ENCODE data around the gene ISLR.

ISLR gene

DNA sequence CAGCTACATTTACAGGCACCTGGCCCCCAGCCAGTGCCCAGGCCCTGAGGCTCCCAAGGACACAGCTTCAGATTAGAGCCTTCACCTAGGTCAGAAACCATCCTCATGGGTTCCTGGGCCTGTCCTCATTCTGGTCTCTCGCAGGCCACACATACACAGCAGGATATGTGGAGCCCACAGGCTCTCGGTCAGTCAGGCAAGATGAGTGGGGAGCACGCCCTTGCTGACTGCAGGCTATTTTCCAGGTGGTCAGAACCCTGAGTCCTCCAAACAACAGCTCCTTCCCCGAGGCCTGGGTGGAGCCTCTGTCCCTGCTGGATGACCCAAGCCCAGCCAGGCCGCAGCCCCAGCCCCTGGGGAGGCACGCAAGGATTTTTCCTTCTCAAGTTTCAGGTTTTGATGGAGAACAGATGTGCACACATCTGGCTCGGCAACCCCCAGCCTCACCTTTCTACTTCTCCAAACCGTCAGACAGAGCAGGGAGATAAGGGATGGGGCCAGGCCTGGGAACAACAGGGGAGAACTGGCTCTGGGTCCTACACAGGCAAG lies 27.4 kb downstream of the ISLR start:
- in situ Hi-C loops (cut with MboI; ENCODE audit: low pct_unique_long_range_greater_than_20kb, low sequenced_read_pairs, unreplicated experiment), result no loop called here
- TF ChIP-seq, protein P1, sequence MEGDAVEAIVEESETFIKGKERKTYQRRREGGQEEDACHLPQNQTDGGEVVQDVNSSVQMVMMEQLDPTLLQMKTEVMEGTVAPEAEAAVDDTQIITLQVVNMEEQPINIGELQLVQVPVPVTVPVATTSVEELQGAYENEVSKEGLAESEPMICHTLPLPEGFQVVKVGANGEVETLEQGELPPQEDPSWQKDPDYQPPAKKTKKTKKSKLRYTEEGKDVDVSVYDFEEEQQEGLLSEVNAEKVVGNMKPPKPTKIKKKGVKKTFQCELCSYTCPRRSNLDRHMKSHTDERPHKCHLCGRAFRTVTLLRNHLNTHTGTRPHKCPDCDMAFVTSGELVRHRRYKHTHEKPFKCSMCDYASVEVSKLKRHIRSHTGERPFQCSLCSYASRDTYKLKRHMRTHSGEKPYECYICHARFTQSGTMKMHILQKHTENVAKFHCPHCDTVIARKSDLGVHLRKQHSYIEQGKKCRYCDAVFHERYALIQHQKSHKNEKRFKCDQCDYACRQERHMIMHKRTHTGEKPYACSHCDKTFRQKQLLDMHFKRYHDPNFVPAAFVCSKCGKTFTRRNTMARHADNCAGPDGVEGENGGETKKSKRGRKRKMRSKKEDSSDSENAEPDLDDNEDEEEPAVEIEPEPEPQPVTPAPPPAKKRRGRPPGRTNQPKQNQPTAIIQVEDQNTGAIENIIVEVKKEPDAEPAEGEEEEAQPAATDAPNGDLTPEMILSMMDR (IDR thresholded peaks at IDR 0.05; ENCODE audit: extremely low read depth, insufficient read depth, missing control alignments), result no peak
- no peak for DNase-seq (ENCODE audit: low spot score)

DNA sequence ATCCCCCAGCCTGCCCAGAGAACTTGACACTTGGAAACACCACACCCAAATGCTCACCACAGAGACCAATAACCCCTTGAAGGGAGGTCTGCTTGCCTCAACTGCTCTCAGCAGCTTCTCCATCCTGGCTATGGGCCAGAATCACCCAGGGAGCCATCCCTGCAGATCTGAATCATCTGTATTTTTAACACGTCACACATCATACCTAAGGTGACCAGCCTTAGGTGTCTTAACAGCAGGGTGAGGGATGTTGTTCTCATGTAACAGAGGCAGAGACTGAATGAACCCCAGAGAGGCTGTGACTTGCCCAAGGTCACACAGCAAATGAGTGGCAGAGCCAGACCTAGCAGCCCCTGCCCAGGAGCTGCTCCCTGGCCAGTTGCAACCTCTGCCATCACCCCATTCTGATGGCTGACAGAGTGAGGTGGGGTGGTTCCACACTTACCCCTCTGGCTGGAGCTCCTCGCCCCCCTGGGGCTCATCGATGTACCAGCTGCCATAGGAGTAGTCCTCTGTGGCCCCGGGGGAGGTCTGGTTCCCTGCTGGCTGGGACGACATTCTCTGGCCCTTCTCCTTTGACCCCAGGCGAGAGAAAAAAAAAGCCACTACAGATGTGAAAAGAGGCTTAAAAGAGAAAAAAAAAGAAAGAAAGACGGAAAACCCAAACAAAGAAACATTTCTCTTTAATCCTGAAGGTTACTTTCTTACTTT lies 28.4 kb downstream of the ISLR start:
- in situ Hi-C loops (cut with MboI; ENCODE audit: low pct_unique_long_range_greater_than_20kb, low sequenced_read_pairs, unreplicated experiment), result no loop called here
- DNase-seq (ENCODE audit: low spot score), result no peak

DNA sequence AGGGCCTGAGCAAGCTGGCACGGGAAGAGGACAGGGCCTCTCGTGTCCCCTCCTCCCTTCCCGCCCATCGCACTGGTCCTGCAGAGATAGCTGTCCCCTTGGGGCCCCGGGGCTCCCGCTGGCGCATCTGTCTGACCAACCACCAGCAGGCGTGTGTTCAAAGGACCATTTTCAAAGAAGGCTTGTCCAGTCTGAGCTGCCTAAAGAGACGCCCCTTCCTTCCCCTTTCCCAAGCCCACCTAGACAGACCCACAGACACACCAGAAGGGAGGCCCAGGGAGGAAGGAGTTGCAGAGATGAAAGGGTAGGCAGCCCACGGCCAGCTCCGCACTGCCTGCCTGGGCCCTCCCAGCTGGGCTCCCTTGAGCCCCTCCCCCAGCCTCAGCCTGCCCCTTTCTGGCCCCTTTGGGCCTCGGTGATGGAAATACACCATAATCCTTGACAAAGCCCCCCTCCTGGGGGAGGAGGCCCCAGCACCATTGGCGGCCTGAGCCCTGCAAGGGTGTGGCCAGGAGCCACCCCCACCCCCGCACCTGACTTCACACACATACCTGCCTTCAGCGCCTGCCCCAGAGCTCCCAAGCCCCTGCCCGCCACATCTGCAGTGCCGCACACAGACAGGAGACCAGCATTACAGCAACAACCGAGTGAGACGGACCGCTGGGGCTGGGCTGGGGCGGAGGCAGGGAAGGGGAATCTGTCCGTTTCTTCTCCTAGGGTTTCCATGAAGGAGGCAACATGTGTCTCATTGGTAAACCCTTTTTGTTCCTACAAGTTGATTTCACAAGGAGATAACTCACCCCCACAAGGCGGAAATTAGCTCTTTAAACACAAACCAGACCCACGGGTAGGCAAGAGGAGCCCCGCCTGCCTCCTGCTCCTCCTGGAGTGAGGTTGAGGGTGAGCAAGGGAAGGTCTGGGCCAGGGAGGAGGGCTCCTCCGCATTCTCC lies 29.2 kb downstream of the ISLR start, which contains the start of gene STRA6:
TSS of gene STRA6 (minus strand) at position 336 of the 950 bp plus-strand sequence. CDS start 520 bp downstream, outside the sequence.
- no peak for DNase-seq (ENCODE audit: low spot score)
- in situ Hi-C loops (cut with MboI; ENCODE audit: low pct_unique_long_range_greater_than_20kb, low sequenced_read_pairs, unreplicated experiment), result no loop called here
- TF ChIP-seq, protein P1 (IDR thresholded peaks at IDR 0.05; ENCODE audit: extremely low read depth, insufficient read depth, missing control alignments), result no peak

More for the DNA sequence above, 28.4 kb downstream of the ISLR start:
- TF ChIP-seq, protein P1 (IDR thresholded peaks at IDR 0.05; ENCODE audit: extremely low read depth, insufficient read depth, missing control alignments), result no peak

DNA sequence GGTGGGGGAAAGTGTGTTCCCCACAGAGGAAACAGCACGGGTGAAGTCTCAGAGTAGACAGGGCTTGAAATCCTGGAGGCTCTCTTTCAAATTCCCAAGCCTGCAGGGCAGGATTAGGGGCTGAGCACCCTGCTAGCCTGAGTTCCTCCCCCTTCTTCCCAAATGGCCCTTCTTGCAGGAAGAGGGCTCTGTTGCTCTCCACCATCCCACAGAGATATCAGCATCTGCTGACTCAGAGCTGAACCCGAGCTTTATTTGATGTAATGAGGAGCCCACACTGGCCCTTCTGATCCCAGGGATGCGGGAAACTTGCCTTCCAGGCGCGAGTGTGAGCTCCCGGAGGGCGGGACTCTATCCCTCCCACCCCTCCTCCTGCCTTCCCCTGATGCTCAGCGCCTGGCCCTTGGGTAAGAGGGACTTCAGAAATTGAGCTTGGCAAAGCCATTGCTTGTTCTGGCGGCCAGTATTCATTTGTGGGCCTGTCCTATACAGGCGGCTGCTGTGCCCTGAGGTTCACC lies 30.5 kb downstream of the ISLR start:
- in situ Hi-C loops (cut with MboI; ENCODE audit: low pct_unique_long_range_greater_than_20kb, low sequenced_read_pairs, unreplicated experiment), result no loop called here
- no peak for DNase-seq (ENCODE audit: low spot score)
- TF ChIP-seq, protein P1 (IDR thresholded peaks at IDR 0.05; ENCODE audit: extremely low read depth, insufficient read depth, missing control alignments), result no peak

DNA sequence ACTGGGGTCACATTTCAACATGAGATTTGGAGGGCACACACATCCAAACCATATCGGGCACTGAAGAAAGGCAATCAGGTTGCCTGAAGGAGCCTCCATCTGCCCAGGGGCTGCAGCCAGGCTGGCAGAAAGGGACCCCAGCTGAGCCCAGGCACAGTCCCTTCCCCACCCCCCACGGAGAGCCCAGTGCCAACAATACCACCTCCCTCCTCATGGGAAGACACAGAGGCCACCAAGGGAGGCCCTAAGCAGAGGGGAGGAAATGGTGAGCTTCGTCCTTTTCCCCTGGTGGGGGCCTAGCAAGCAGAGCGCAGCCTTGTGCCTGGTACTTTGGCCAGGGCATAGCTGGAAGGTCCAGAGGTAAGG lies 32.1 kb downstream of the ISLR start:
- TF ChIP-seq, protein P1 (IDR thresholded peaks at IDR 0.05; ENCODE audit: extremely low read depth, insufficient read depth, missing control alignments), result no peak
- no peak for DNase-seq (ENCODE audit: low spot score)
- in situ Hi-C loops (cut with MboI; ENCODE audit: low pct_unique_long_range_greater_than_20kb, low sequenced_read_pairs, unreplicated experiment), result no loop called here

DNA sequence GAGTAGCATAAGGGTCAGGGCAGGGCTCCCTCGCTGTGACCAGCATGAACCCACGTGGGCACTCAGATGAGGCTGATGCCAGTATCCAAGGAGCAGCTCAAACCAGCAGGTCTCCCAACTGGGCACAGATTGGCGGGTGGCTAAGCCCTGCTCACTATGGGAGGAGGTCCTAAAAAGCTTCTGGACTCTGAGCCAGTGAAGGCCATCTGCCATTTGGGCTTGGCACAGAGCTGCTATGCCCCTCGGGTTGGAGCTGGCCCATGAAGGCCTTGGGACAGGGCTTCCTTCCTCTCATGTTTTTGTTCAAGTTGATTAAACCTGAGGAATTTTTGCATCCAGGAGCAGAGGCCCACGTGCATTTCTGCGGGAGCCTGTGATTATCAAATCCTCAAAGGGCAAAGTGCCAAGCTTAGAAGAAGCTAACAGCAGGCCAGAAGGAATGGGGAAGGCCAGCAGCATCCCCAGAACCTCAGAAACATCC lies 33.3 kb downstream of the ISLR start:
- no peak for DNase-seq (ENCODE audit: low spot score)
- TF ChIP-seq, protein P1 (IDR thresholded peaks at IDR 0.05; ENCODE audit: extremely low read depth, insufficient read depth, missing control alignments), result no peak
- in situ Hi-C loops (cut with MboI; ENCODE audit: low pct_unique_long_range_greater_than_20kb, low sequenced_read_pairs, unreplicated experiment), result no loop called here
